GM20431 (cell line): Measurements from ENCODE around the gene REM1.
"Not testable (repeated sequence)": the region's sequence is repeated elsewhere in the genome, so short reads cannot be mapped to it uniquely, and the experiment has no call there.

Experiments used
- in situ Hi-C: fragments of 300-500 bp; cut with MseI, MboI; formaldehyde crosslinking; loops from one replicate; pipeline ENCODE4 v1.15.0; 2020; ENCODE audit warnings: low sequenced_read_pairs; ENCODE audit not compliant: unreplicated experiment

The REM1 gene

DNA sequence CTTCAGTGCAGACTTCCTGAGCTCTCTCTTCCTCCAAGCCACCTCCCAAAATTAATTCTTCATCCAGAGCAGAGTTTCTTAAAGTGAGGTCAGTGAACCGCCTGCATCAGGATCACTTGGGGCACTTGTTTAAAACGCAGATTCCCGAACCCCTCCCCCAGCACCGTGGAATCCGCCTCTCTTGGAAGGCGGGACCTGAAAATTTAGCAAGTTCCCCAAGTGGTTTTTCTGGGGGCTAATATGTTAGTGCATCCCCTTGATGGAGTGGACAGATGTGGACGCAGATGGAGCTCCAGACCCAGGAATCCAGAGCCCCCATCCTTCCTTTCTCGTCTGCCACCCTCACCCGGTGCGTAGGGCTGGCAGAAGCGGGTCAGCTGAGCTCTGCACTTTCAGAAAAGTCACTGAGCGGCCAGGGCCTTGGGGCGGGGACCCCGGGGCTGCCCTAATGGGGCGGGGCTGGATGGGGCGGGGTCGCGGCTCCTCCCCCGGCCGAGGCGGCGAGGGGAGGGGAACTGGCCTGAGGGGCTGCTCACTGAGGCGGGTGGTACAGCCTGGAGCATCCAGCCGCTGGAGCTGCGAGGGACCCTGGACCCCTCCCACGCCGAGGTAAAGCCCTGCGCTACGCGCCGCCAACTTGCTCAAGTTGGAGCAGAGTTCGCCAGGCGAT lies at the start of gene REM1, which contains the start of gene DEFB124:
Gene REM1 (plus strand): TSS at position 531 of the 670 bp plus-strand sequence. CDS start 1,158 bp downstream, outside the sequence.
Gene DEFB124 (minus strand): TSS at position 370 of the 670 bp plus-strand sequence. CDS start 2,114 bp downstream, outside the sequence.
- in situ Hi-C loops: no loop called here

GRCh38 chr20:31425797-31426196 lies 49.3 kb upstream of the REM1 start:
- in situ Hi-C loops: no loop called here

DNA sequence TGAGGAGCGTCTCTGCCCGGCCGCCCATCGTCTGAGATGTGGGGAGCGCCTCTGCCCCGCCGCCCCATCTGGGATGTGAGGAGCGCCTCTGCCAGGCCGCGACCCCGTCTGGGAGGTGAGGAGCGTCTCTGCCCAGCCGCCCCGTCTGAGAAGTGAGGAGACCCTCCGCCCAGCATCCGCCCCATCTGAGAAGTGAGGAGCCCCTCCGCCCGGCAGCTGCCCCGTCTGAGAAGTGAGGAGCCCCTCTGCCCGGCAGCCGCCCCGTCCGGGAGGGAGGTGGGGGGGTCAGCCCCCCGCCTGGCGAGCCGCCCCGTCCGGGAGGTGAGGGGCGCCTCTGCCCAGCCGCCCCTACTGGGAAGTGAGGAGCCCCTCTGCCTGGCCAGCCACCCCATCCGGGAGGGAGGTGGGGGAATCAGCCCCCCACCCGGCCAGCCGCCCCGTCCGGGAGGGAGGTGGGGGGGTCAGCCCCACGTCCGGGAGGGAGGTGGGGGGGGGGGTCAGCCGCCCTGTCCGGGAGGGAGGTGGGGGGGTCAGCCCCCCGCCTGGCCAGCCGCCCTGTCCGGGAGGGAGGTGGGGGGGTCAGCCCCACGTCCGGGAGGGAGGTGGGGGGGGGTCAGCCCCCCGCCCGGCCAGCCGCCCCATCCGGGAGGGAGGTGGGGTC lies 48.1 kb upstream of the REM1 start:
- in situ Hi-C loops: not testable (repeated sequence)

DNA sequence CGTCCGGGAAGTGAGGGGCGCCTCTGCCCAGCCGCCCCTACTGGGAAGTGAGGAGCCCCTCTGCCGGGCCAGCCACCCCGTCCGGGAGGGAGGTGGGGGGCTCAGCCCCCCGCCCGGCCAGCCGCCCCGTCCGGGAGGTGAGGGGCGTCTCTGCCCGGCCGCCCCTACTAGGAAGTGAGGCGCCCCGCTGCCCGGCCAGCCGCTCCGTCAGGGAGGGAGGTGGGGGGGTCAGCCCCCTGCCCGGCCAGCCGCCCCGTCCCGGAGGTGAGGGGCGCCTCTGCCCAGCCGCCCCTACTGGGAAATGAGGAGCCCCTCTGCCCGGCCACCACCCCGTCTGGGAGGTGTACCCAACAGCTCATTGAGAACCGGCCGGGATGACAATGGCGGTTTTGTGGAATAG lies 47.5 kb upstream of the REM1 start:
- in situ Hi-C loops: not testable (repeated sequence)

GRCh38 chr20:31430568-31431115 lies 44.4 kb upstream of the REM1 start:
- in situ Hi-C loops: no loop called here

GRCh38 chr20:31440012-31440659 lies 35.0 kb upstream of the REM1 start, which contains the start of gene DEFB123:
Gene DEFB123, plus strand, starts transcription at chr20:31440632. Its CDS starts 67 bp downstream, at chr20:31440699.
- in situ Hi-C loops: no loop called here

- in situ Hi-C loops: no loop called here
Measured at GRCh38 chr20:31446084-31446819, 28.8 kb upstream of the REM1 start.

DNA sequence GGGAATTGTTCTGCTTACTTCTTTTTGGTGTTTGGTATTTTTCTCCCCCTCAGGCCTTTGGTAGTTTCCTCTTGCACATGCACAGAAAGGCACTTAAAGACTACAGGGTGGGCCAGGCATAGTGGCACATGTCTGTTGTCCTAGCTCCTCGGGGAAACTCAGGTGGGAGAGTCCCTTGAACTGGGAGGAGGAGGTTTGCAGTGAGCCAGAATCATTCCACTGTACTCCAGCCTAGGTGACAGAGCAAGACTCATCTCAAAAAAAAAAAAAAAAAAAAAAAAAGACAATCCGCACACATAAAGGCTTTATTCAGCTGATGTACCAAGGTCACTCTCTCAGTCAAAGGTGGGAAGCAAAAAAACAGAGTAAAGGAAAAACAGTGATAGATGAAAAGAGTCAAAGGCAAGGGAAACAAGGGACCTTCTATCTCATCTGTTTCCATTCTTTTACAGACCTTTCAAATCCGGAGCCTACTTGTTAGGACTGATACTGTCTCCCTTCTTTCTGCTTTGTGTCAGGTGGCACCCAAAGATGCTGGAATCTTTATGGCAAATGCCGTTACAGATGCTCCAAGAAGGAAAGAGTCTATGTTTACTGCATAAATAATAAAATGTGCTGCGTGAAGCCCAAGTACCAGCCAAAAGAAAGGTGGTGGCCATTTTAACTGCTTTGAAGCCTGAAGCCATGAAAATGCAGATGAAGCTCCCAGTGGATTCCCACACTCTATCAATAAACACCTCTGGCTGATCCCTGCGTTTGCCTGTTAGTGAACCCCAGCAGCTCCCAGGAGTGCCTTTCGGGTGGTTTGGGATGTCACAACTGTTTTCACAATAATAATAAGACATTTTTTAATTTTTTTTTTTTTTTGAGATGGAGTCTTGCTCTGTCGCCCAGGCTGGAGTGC lies 25.3 kb upstream of the REM1 start:
- in situ Hi-C loops: no loop called here

DNA sequence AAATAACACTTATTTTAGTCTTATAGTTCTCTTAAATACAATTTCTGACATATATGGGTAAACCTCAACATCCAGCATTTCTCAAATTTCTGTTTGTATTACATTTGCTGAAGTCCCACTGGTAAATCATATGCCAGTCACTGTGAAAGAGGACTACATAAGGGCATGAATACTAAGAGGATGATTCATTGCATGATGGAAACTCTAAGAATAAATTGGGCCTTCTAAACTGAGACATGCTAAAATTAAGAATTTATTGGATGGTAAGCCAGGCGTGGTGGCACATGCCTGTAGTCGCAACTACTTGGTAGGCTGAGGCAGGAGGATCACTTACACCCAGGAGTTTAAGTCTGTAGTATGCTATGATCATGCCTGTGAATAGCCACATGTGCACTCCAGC lies 22.5 kb upstream of the REM1 start:
- in situ Hi-C loops: no loop called here

- in situ Hi-C loops: no loop called here
Measured at GRCh38 chr20:31454361-31454760, 20.7 kb upstream of the REM1 start.

- in situ Hi-C loops: not testable (repeated sequence)
Measured at GRCh38 chr20:31470946-31471345, 4.1 kb upstream of the REM1 start.

GRCh38 chr20:31472395-31473330 lies 2.4 kb upstream of the REM1 start:
- in situ Hi-C loops: no loop called here

- in situ Hi-C loops: no loop called here
Measured at GRCh38 chr20:31473331-31474096, 1.6 kb upstream of the REM1 start.

GRCh38 chr20:31474097-31474436 lies 1.0 kb upstream of the REM1 start:
- in situ Hi-C loops: no loop called here

DNA sequence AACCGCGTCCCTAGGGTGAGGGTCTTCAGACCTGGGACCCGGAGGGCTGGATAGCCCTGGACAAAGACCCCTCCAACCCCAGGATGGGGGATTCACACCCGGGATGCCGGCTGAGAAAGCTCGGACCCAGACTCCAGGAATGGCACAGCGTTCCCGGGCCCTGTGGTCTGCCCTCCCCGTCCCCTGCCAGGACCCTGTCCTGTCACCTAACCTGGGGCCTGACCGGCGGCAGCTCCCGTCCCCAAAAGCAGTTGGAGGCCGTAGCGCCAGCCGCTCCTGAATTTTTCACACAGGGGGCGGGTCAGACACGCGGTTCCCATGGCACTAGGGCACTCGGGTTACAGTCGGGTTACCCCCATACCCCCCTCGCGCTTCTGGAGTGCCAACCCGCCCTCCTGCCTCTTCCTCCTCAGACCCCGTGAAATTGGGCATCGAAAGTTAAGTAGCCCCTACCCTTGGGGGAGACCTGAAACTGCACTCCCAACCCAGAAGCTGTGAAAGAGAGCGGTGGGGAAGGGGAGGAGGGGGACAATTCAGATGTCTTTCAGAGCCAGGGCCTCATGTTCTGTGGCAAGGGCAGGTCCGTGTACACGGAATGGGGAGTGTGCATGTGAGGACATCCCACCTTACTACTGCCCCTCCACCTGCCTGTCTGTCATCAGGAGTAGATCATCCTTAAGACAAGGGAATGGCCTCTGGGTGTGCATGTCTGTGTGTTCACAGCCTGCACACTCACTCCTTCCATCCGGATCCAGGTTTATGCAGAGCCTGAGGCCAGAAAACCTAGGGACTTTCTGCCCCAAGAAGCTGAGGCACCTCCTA lies 595 bp downstream of the REM1 start:
- in situ Hi-C loops: no loop called here

GRCh38 chr20:31476294-31476585 lies 1.2 kb downstream of the REM1 start:
- in situ Hi-C loops: no loop called here
